Astrocyte (in vitro differentiated cells and primary cell): ENCODE results near the gene PLEKHA6. TPM values are rescaled to one million over a fixed set of nuclear protein-coding genes. Genes with fewer than 3 reads are reported as not detected.
A peak's percentile ranks its signal among the peaks of the same experiment; 100 is the strongest.

ENCODE experiments used
- DNase-seq: peaks from one replicate; pipeline ENCODE4 v3.0.0-alpha.2; 2010; ENCODE audit warnings: low read depth
- FAIRE-seq: peaks from 2 replicates; lab custom pipeline; 2011; peaks lifted over from hg19 to GRCh38; lab: Jason Lieb, UNC
- H2AFZ ChIP-seq: 2 replicates; pipeline ENCODE4 v1.6.0; 2012; ENCODE audit warnings: low read depth, low read length, inconsistent platforms
- H3K27ac ChIP-seq: 2 replicates; pipeline ENCODE4 v1.5.1; 2011; ENCODE audit warnings: low read depth, low read length, inconsistent platforms
- H3K27me3 ChIP-seq: 2 replicates; pipeline ENCODE4 v1.6.0; 2011; ENCODE audit warnings: low read length, inconsistent platforms; ENCODE audit not compliant: insufficient read depth
- H3K36me3 ChIP-seq: 2 replicates; pipeline ENCODE4 v1.5.1; 2011; ENCODE audit warnings: low read length, inconsistent platforms; ENCODE audit not compliant: insufficient read depth
- H3K4me1 ChIP-seq: 2 replicates; pipeline ENCODE4 v1.5.1; 2011; ENCODE audit warnings: low read length, inconsistent platforms; ENCODE audit not compliant: insufficient read depth
- H3K4me2 ChIP-seq: 2 replicates; pipeline ENCODE4 v1.6.0; 2012; ENCODE audit warnings: low read length, inconsistent platforms
- H3K4me3 ChIP-seq: 2 replicates; pipeline ENCODE4 v1.5.1; 2011; ENCODE audit warnings: low read depth, mild to moderate bottlenecking, low read length, inconsistent platforms; ENCODE audit not compliant: insufficient read depth
- H3K79me2 ChIP-seq: 2 replicates; pipeline ENCODE4 v1.6.0; 2012; ENCODE audit warnings: mild to moderate bottlenecking, low read length, inconsistent platforms; ENCODE audit not compliant: insufficient read depth
- H3K9ac ChIP-seq: 2 replicates; pipeline ENCODE4 v1.6.0; 2012; ENCODE audit warnings: mild to moderate bottlenecking, low read length, inconsistent platforms
- H3K9me3 ChIP-seq: 2 replicates; pipeline ENCODE4 v1.5.1; 2012; ENCODE audit warnings: low read depth, mild to moderate bottlenecking, low read length, inconsistent platforms; ENCODE audit not compliant: insufficient read depth
- H4K20me1 ChIP-seq: 2 replicates; pipeline ENCODE4 v1.6.0; 2012; ENCODE audit warnings: low read length, inconsistent platforms; ENCODE audit not compliant: insufficient read depth
- H3K27ac Mint-ChIP-seq: one replicate; pipeline ENCODE4 v1.8.0; 2021; ENCODE audit warnings: mild to moderate bottlenecking, mixed read lengths; ENCODE audit not compliant: unreplicated experiment
- H3K27me3 Mint-ChIP-seq: one replicate; pipeline ENCODE4 v1.8.0; 2021; ENCODE audit warnings: low read depth, mixed read lengths; ENCODE audit not compliant: unreplicated experiment
- H3K36me3 Mint-ChIP-seq: one replicate; pipeline ENCODE4 v1.8.0; 2021; ENCODE audit warnings: low read depth, mixed read lengths; ENCODE audit not compliant: unreplicated experiment
- H3K4me1 Mint-ChIP-seq: one replicate; pipeline ENCODE4 v1.8.0; 2021; ENCODE audit warnings: low read depth, mixed read lengths; ENCODE audit not compliant: unreplicated experiment
- H3K4me3 Mint-ChIP-seq: one replicate; pipeline ENCODE4 v1.8.0; 2021; ENCODE audit warnings: mild to moderate bottlenecking, moderate library complexity, mixed read lengths; ENCODE audit not compliant: unreplicated experiment
- H3K9me3 Mint-ChIP-seq: one replicate; pipeline ENCODE4 v1.8.0; 2021; ENCODE audit warnings: mild to moderate bottlenecking, mixed read lengths; ENCODE audit not compliant: unreplicated experiment
- CTCF ChIP-seq: IDR thresholded peaks from 2 replicates; pipeline ENCODE4 v1.5.1; 2011; ENCODE audit warnings: low read depth, mild to moderate bottlenecking, inconsistent platforms, low read length, moderate library complexity; ENCODE audit not compliant: insufficient read depth
- EZH2 ChIP-seq: IDR thresholded peaks from 2 replicates; pipeline ENCODE4 v1.6.1; 2012; ENCODE audit warnings: mild to moderate bottlenecking, low read length, inconsistent platforms; ENCODE audit not compliant: insufficient read depth
- total RNA-seq: library from RNA; stranded (reverse); gene quantifications from 2 replicates; pipeline ENCODE4 v1.2.1, GENCODE V29; 2021

The PLEKHA6 gene
- total RNA-seq, 1 donor from 2014 or later = 1.5 TPM

- no peak overlapping the region for H3K4me2 ChIP-seq
- H4K20me1 ChIP-seq = no peaks in the 10 kb centered on the region
- Mint-ChIP-seq H3K4me3 (peak overlapping the region; percentile 0), H3K36me3 (no peaks in the 10 kb centered on the region), H3K27ac (no peak overlapping the region), H3K27me3 (peaks cover 22% of the 10 kb centered on the region), H3K4me1 (peaks cover 32% of the 10 kb centered on the region), H3K9me3 (no peaks in the 10 kb centered on the region)
- H3K4me1 ChIP-seq = peaks cover 3% of the 10 kb centered on the region
- H3K27ac ChIP-seq = no peak overlapping the region
- no peaks in the 10 kb centered on the region for H3K79me2 ChIP-seq
- FAIRE-seq = peak; percentile 9
- peaks cover 21% of the 10 kb centered on the region for H3K27me3 ChIP-seq
- DNase-seq = peak; percentile 72
- TF ChIP-seq CTCF (no peak), EZH2 (no peak)
- H3K9me3 ChIP-seq = no peaks in the 10 kb centered on the region
- no peaks in the 10 kb centered on the region for H3K36me3 ChIP-seq
- H3K9ac ChIP-seq = no peak overlapping the region
- H3K4me3 ChIP-seq = no peak overlapping the region
- no peak overlapping the region for H2AFZ ChIP-seq
These were observed 97.8 kb downstream of the PLEKHA6 start for GRCh38 chr1:204261746-204262505.

DNA sequence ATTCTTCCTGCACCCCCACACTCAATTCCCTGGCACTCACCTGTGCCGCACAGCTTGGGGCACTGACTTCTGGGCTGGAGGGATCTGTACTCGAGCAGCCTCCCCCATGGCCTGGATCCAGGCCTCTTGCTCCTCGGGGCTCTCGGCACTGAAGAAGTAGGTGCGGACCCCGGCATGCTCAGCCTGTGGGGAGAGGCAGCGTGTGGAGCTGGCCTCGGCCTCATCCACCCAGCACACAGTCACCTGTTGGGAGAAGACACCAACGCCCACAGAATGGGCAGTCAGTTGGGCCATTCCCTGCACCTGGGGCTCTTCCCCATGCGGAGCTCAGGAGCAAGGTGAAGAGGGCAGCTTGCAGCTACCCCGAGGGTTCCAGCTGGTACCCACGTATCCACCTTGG, 98.5 kb downstream of the PLEKHA6 start:
- Histone ChIP-seq H3K36me3 (no peaks in the 10 kb centered on the region), H3K27me3 (peaks cover 17% of the 10 kb centered on the region), H3K27ac (no peak overlapping the region), H3K4me2 (no peak overlapping the region), H3K79me2 (no peaks in the 10 kb centered on the region), H3K9ac (no peak overlapping the region), H3K4me1 (peaks cover 3% of the 10 kb centered on the region), H2AFZ (no peak overlapping the region), H3K9me3 (no peaks in the 10 kb centered on the region), H4K20me1 (no peaks in the 10 kb centered on the region), H3K4me3 (no peak overlapping the region)
- FAIRE-seq = no peak
- no peaks in the 10 kb centered on the region for H3K36me3 Mint-ChIP-seq
- TF ChIP-seq EZH2 (no peak), CTCF (no peak)
- H3K4me3 Mint-ChIP-seq = no peak overlapping the region
- no peaks in the 10 kb centered on the region for H3K9me3 Mint-ChIP-seq
- no peak for DNase-seq
- H3K4me1 Mint-ChIP-seq = peaks cover 28% of the 10 kb centered on the region
- H3K27me3 Mint-ChIP-seq = peaks cover 25% of the 10 kb centered on the region
- H3K27ac Mint-ChIP-seq = no peak overlapping the region

- Mint-ChIP-seq H3K9me3 (no peaks in the 10 kb centered on the region), H3K27ac (no peak overlapping the region), H3K4me3 (peak overlapping the region; percentile 43), H3K27me3 (peaks cover 28% of the 10 kb centered on the region), H3K4me1 (peaks cover 34% of the 10 kb centered on the region), H3K36me3 (no peaks in the 10 kb centered on the region)
- Histone ChIP-seq H3K4me1 (peaks cover 6% of the 10 kb centered on the region), H4K20me1 (no peaks in the 10 kb centered on the region), H3K4me2 (no peak overlapping the region), H3K79me2 (no peaks in the 10 kb centered on the region), H2AFZ (no peak overlapping the region), H3K9me3 (no peaks in the 10 kb centered on the region), H3K27ac (no peak overlapping the region), H3K27me3 (peaks cover 17% of the 10 kb centered on the region), H3K9ac (no peak overlapping the region), H3K4me3 (no peak overlapping the region), H3K36me3 (no peaks in the 10 kb centered on the region)
- DNase-seq (no peak), FAIRE-seq (no peak)
- TF ChIP-seq EZH2 = no peak
- no peak for TF ChIP-seq CTCF
These were observed 99.0 kb downstream of the PLEKHA6 start for GRCh38 chr1:204260601-204261197.
